Measurements from ENCODE around the gene TNFRSF8.

- TF ChIP-seq CTCF (conservative IDR thresholded peaks at IDR 0.05; ENCODE audit: low read depth, low read length) = no peak
- no peak for TF ChIP-seq EZH2phosphoT487 (IDR thresholded peaks at IDR 0.05; ENCODE audit: borderline replicate concordance, low read length)
Measured at GRCh38 chr1:12185918-12186678, 123.0 kb downstream of the TNFRSF8 start.
